ENCODE results near the gene ACO2. TPM values are rescaled to one million over a fixed set of nuclear protein-coding genes. Genes with fewer than 3 reads are reported as not detected.

ACO2 gene
- total RNA-seq, 2 experiments from 2014 or later, result 61.5 to 107 TPM

DNA sequence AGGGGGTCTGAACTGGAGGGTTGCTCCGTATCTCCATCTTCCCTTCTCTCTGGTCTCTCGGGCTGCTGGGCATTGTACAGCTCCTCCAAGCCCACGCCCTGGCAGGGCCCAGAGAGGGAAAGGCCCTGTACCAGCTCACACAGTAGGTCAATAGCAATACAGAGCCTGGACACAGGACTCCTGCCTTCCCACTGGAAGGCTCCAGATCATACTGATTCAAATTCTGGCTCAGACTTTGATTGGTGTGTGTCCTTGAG lies 98.5 kb downstream of the ACO2 start:
- Histone ChIP-seq H3K4me3 (ENCODE audit: low read depth, low read length, poor library complexity, severe bottlenecking) (no peak overlapping the region), H3K9me3 (ENCODE audit: low read length) (no peaks in the 10 kb centered on the region), H3K27ac (ENCODE audit: low read depth, low read length, poor library complexity, severe bottlenecking) (no peak overlapping the region), H3K4me2 (ENCODE audit: low read length) (no peak overlapping the region), H3K36me3 (ENCODE audit: insufficient read depth, low read length) (no peaks in the 10 kb centered on the region), H4K20me1 (ENCODE audit: insufficient read depth, low read length) (no peaks in the 10 kb centered on the region), H2AFZ (ENCODE audit: low read length) (no peak overlapping the region), H3K9me2 (ENCODE audit: insufficient read depth, low read length) (no peaks in the 10 kb centered on the region), H3K79me2 (ENCODE audit: insufficient read depth, low read depth, low read length) (no peaks in the 10 kb centered on the region), H3K4me1 (ENCODE audit: insufficient read depth, low read length, poor library complexity, severe bottlenecking) (no peaks in the 10 kb centered on the region)
- ChIA-PET POLR2A (no interaction called here), CTCF (ENCODE audit: unreplicated experiment) (no interaction called here)
- BruUV-seq (replicated peaks), result no TSS peak
- DNase-seq (ENCODE audit: low spot score), result no peak
- intact Hi-C loops (cut with micrococcal nuclease; ENCODE audit: unreplicated experiment), result no loop called here
- TF ChIP-seq, protein P1, sequence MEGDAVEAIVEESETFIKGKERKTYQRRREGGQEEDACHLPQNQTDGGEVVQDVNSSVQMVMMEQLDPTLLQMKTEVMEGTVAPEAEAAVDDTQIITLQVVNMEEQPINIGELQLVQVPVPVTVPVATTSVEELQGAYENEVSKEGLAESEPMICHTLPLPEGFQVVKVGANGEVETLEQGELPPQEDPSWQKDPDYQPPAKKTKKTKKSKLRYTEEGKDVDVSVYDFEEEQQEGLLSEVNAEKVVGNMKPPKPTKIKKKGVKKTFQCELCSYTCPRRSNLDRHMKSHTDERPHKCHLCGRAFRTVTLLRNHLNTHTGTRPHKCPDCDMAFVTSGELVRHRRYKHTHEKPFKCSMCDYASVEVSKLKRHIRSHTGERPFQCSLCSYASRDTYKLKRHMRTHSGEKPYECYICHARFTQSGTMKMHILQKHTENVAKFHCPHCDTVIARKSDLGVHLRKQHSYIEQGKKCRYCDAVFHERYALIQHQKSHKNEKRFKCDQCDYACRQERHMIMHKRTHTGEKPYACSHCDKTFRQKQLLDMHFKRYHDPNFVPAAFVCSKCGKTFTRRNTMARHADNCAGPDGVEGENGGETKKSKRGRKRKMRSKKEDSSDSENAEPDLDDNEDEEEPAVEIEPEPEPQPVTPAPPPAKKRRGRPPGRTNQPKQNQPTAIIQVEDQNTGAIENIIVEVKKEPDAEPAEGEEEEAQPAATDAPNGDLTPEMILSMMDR (conservative IDR thresholded peaks at IDR 0.05; ENCODE audit: low read length), result no peak
- TF ChIP-seq EZH2phosphoT487 (IDR thresholded peaks at IDR 0.05; ENCODE audit: borderline replicate concordance, low read depth, low read length), result no peak

DNA sequence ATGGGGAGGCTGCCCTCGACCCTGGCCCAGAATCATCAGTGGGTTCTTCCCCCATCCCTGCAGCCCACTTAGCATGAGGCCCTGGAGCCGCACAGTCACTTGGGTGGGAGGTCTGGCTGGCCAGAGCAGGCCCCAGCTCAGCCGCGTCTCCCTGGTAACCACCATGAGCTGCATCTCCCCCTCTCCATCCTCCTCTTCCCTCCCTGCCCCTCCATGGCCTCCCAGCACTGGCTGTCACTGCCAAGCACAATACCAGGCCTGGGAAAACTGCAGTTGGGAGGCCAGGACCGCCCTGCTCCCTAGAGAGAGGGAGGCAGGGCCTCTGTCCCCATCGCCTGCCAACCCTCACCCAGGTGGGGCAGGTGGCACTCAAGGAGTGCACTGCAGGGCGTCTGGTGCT lies 99.9 kb downstream of the ACO2 start:
- Histone ChIP-seq H3K4me1 (ENCODE audit: insufficient read depth, low read length, poor library complexity, severe bottlenecking) (no peaks in the 10 kb centered on the region), H4K20me1 (ENCODE audit: insufficient read depth, low read length) (no peaks in the 10 kb centered on the region), H3K79me2 (ENCODE audit: insufficient read depth, low read depth, low read length) (no peaks in the 10 kb centered on the region), H3K4me3 (ENCODE audit: low read depth, low read length, poor library complexity, severe bottlenecking) (no peak overlapping the region), H3K27ac (ENCODE audit: low read depth, low read length, poor library complexity, severe bottlenecking) (no peak overlapping the region), H3K9me3 (ENCODE audit: low read length) (no peaks in the 10 kb centered on the region), H3K4me2 (ENCODE audit: low read length) (no peak overlapping the region), H3K36me3 (ENCODE audit: insufficient read depth, low read length) (no peaks in the 10 kb centered on the region), H3K9me2 (ENCODE audit: insufficient read depth, low read length) (no peaks in the 10 kb centered on the region), H2AFZ (ENCODE audit: low read length) (no peak overlapping the region)
- POLR2A ChIA-PET, result interaction anchor here (0.9 kb wide), 1 partner anchor 22 kb away, joined by 3 read pairs; no protein-coding TSS in a partner anchor
- intact Hi-C loops (cut with micrococcal nuclease; ENCODE audit: unreplicated experiment), result no loop called here
- BruUV-seq (replicated peaks), result no TSS peak
- no peak for DNase-seq (ENCODE audit: low spot score)
- TF ChIP-seq EZH2phosphoT487 (IDR thresholded peaks at IDR 0.05; ENCODE audit: borderline replicate concordance, low read depth, low read length), result no peak
- TF ChIP-seq, protein P1 (conservative IDR thresholded peaks at IDR 0.05; ENCODE audit: low read length), result no peak
- CTCF ChIA-PET (ENCODE audit: unreplicated experiment), result no interaction called here

DNA sequence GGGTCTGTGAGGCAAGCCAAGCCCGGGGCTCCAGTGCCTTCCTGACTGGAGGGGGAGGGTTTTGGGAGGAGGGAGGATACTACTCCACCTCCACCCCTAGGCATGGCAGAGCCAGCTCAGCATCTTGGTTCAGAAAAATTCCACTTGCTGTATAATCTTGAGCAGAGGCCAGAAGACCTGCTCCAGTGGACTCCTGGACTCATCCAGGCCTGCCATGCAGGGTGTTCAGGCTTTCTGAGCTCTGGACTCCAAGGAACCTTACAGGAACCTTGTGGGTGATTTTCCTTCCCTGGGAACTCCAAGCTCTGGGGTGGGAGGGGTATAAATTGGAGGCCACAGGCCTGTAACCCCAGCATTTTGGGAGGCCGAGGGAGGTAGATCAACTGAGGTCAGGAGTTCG lies 101.3 kb downstream of the ACO2 start:
- CTCF ChIA-PET (ENCODE audit: unreplicated experiment), result no interaction called here
- TF ChIP-seq, protein P1 (conservative IDR thresholded peaks at IDR 0.05; ENCODE audit: low read length), result no peak
- no peak for TF ChIP-seq EZH2phosphoT487 (IDR thresholded peaks at IDR 0.05; ENCODE audit: borderline replicate concordance, low read depth, low read length)

More for the DNA sequence above, 101.3 kb downstream of the ACO2 start:
- H3K4me3 ChIP-seq (ENCODE audit: low read depth, low read length, poor library complexity, severe bottlenecking), result no peak overlapping the region
- no peak overlapping the region for H2AFZ ChIP-seq (ENCODE audit: low read length)
- H3K27ac ChIP-seq (ENCODE audit: low read depth, low read length, poor library complexity, severe bottlenecking), result no peak overlapping the region
- POLR2A ChIA-PET, result no interaction called here
- no peaks in the 10 kb centered on the region for H3K9me2 ChIP-seq (ENCODE audit: insufficient read depth, low read length)
- no peaks in the 10 kb centered on the region for H3K9me3 ChIP-seq (ENCODE audit: low read length)
- DNase-seq (ENCODE audit: low spot score), result no peak
- H3K4me2 ChIP-seq (ENCODE audit: low read length), result no peak overlapping the region
- no TSS peak for BruUV-seq (replicated peaks)
- no peaks in the 10 kb centered on the region for H4K20me1 ChIP-seq (ENCODE audit: insufficient read depth, low read length)
- no peaks in the 10 kb centered on the region for H3K4me1 ChIP-seq (ENCODE audit: insufficient read depth, low read length, poor library complexity, severe bottlenecking)
- no peaks in the 10 kb centered on the region for H3K79me2 ChIP-seq (ENCODE audit: insufficient read depth, low read depth, low read length)
- intact Hi-C loops (cut with micrococcal nuclease; ENCODE audit: unreplicated experiment), result no loop called here
- no peaks in the 10 kb centered on the region for H3K36me3 ChIP-seq (ENCODE audit: insufficient read depth, low read length)

Measured in OCI-LY7 (cell line).